ENCODE data around the gene EPHB2.

EPHB2 gene

GRCh38 chr1:22865736-22866135 is 155.1 kb downstream of the EPHB2 start:
- DNase-seq, result no peak

- DNase-seq, result no peak
Measured at GRCh38 chr1:22866868-22867267, 156.2 kb downstream of the EPHB2 start.

GRCh38 chr1:22868331-22868730 is 157.7 kb downstream of the EPHB2 start:
- no peak for DNase-seq

GRCh38 chr1:22869325-22869724 is 158.7 kb downstream of the EPHB2 start:
- DNase-seq, result no peak

- DNase-seq, result no peak
Measured at GRCh38 chr1:22870201-22870871, 159.7 kb downstream of the EPHB2 start.

GRCh38 chr1:22872981-22873664 is 162.5 kb downstream of the EPHB2 start:
- DNase-seq, result no peak

GRCh38 chr1:22874785-22875184 is 164.1 kb downstream of the EPHB2 start:
- DNase-seq, result no peak

GRCh38 chr1:22875241-22875640 is 164.6 kb downstream of the EPHB2 start:
- DNase-seq, result no peak

- DNase-seq, result no peak
Measured at GRCh38 chr1:22875841-22876240, 165.2 kb downstream of the EPHB2 start.

GRCh38 chr1:22876359-22877111 is 165.9 kb downstream of the EPHB2 start:
- DNase-seq, result no peak

- no peak for DNase-seq
Measured at GRCh38 chr1:22877112-22877915, 166.7 kb downstream of the EPHB2 start.

GRCh38 chr1:22877980-22878379 is 167.3 kb downstream of the EPHB2 start:
- DNase-seq, result no peak

- no peak for DNase-seq
Measured at GRCh38 chr1:22878626-22879025, 168.0 kb downstream of the EPHB2 start.

- no peak for DNase-seq
Measured at GRCh38 chr1:22879445-22879844, 168.8 kb downstream of the EPHB2 start.

GRCh38 chr1:22880174-22880601 is 169.5 kb downstream of the EPHB2 start:
- DNase-seq, result peak; percentile 21

- no peak for DNase-seq
Measured at GRCh38 chr1:22883406-22883805, 172.8 kb downstream of the EPHB2 start.

- no peak for DNase-seq
Measured at GRCh38 chr1:22884806-22885530, 174.3 kb downstream of the EPHB2 start.

GRCh38 chr1:22886211-22886610 is 175.6 kb downstream of the EPHB2 start:
- DNase-seq, result no peak

- DNase-seq, result no peak
Measured at GRCh38 chr1:22887491-22887890, 176.9 kb downstream of the EPHB2 start.

- no peak for DNase-seq
Measured at GRCh38 chr1:22888320-22889075, 177.9 kb downstream of the EPHB2 start.

- peak; percentile 10 for DNase-seq
Measured at GRCh38 chr1:22889213-22889827, 178.7 kb downstream of the EPHB2 start.

All from GDM1 (cell line).